HG03280 (cell line): ENCODE results near the gene HNRNPAB.
"Not testable (repeated sequence)": the region's sequence is repeated elsewhere in the genome, so short reads cannot be mapped to it uniquely, and the experiment has no call there.

Experiments
- ATAC-seq: cut with Tn5 transposase; IDR thresholded peaks from one replicate; pipeline ENCODE4 v1.9.1; 2021; ENCODE audit warnings: mild to moderate bottlenecking, moderate library complexity; ENCODE audit not compliant: unreplicated experiment

The HNRNPAB gene

GRCh38 chr5:178196281-178196812 is 8.0 kb upstream of the HNRNPAB start:
- no peak for ATAC-seq

GRCh38 chr5:178196986-178197385 is 7.3 kb upstream of the HNRNPAB start:
- ATAC-seq, result no peak

- not testable (repeated sequence) for ATAC-seq
These were observed 6.2 kb upstream of the HNRNPAB start for GRCh38 chr5:178198151-178198550.

GRCh38 chr5:178198706-178199105 is 5.6 kb upstream of the HNRNPAB start:
- no peak for ATAC-seq

- no peak for ATAC-seq
These were observed 4.5 kb upstream of the HNRNPAB start for GRCh38 chr5:178199581-178200434.

- ATAC-seq, result no peak
These were observed 3.0 kb upstream of the HNRNPAB start for GRCh38 chr5:178201221-178201926.

GRCh38 chr5:178201927-178202235 is 2.5 kb upstream of the HNRNPAB start:
- no peak for ATAC-seq

- ATAC-seq, result no peak
These were observed 1.8 kb upstream of the HNRNPAB start for GRCh38 chr5:178202541-178202940.

- no peak for ATAC-seq
These were observed 607 bp upstream of the HNRNPAB start for GRCh38 chr5:178203670-178204181.

GRCh38 chr5:178204935-178205748 is 809 bp downstream of the HNRNPAB start:
- ATAC-seq, result peak; percentile 52

GRCh38 chr5:178205749-178206047 is 1.4 kb downstream of the HNRNPAB start:
- ATAC-seq, result no peak

GRCh38 chr5:178206166-178207101 is 2.1 kb downstream of the HNRNPAB start:
- ATAC-seq, result no peak

- ATAC-seq, result no peak
These were observed 3.0 kb downstream of the HNRNPAB start for GRCh38 chr5:178207183-178207916.

- ATAC-seq, result no peak
These were observed 3.6 kb downstream of the HNRNPAB start for GRCh38 chr5:178207917-178208280.

- no peak for ATAC-seq
These were observed 4.4 kb downstream of the HNRNPAB start for GRCh38 chr5:178208540-178209227.

- no peak for ATAC-seq
These were observed 5.2 kb downstream of the HNRNPAB start for GRCh38 chr5:178209334-178210072.

GRCh38 chr5:178210073-178210535 is 5.8 kb downstream of the HNRNPAB start:
- no peak for ATAC-seq

- ATAC-seq, result no peak
These were observed 6.4 kb downstream of the HNRNPAB start for GRCh38 chr5:178210686-178211085.
